Neural progenitor cell (in vitro differentiated cells): ENCODE measurements around the gene SLC9C1.

Experiments used
- CTCF ChIP-seq: fragments of 200-600 bp; sonication (generic); IDR thresholded peaks from 2 replicates; pipeline ENCODE4 v1.5.1; 2017; ENCODE audit warnings: antibody characterized with exemption, mild to moderate bottlenecking
- EZH2 ChIP-seq: fragments of 200-600 bp; sonication (generic); IDR thresholded peaks from 2 replicates; pipeline ENCODE4 v1.6.1; 2017; ENCODE audit warnings: antibody characterized with exemption, mild to moderate bottlenecking, moderate library complexity

- TF ChIP-seq CTCF: no peak
- TF ChIP-seq EZH2: no peak
These were observed 46.7 kb downstream of the SLC9C1 start for GRCh38 chr3:112247350-112247749.
